Measurements from ENCODE around the gene AGPAT3. TPM values are rescaled to one million over a fixed set of nuclear protein-coding genes. Genes with fewer than 3 reads are reported as not detected.
A peak's percentile ranks its signal among the peaks of the same experiment; 100 is the strongest.

Gene AGPAT3
- total and polyA plus RNA-seq, 7 donors, result 14.4 to 48.5 (median 20.3) TPM

GRCh38 chr21:43867948-43868347 is 2.9 kb downstream of the AGPAT3 start:
- no peak for TF ChIP-seq EP300 (IDR thresholded peaks at IDR 0.05)
- no peak for TF ChIP-seq POLR2A (IDR thresholded peaks at IDR 0.05)
- no peak for TF ChIP-seq CTCF (IDR thresholded peaks at IDR 0.05)
- Histone ChIP-seq H3K4me1 (peaks cover 0 to 45% (median 35%) of the 10 kb centered on the region in 4 donors), H3K27me3 (no peaks in the 10 kb centered on the region), H3K4me3 (no peak overlapping the region), H3K36me3 (no peaks in the 10 kb centered on the region), H3K9me3 (no peaks in the 10 kb centered on the region), H3K27ac (peak overlapping the region in 3 of 4 donors; percentile 95 to 99 (median 98))
- DNase-seq, result no peak
- intact Hi-C loops (cut with DNase I), result loop anchor here (5.0 kb wide), 3 partner anchors 69 to 429 kb away; no protein-coding TSS in a partner anchor
- WGBS, 2 donors, result 17 to 62% methylated on average over 6 of the region's 6 CpGs

- H3K36me3 ChIP-seq, result no peaks in the 10 kb centered on the region
- TF ChIP-seq EP300 (IDR thresholded peaks at IDR 0.05) (no peak), CTCF (IDR thresholded peaks at IDR 0.05) (no peak), POLR2A (IDR thresholded peaks at IDR 0.05) (no peak), POLR2AphosphoS5 (IDR thresholded peaks at IDR 0.05) (no peak)
- H3K27me3 ChIP-seq, result no peaks in the 10 kb centered on the region
- 24 to 73% methylated on average over 6 of the region's 6 CpGs for WGBS, 2 donors
- no peaks in the 10 kb centered on the region for H3K9me3 ChIP-seq
- no peak overlapping the region for H3K4me3 ChIP-seq
- no peak for DNase-seq
- H3K27ac ChIP-seq, result peak overlapping the region in 2 of 4 donors; percentile 95 to 99
- peaks cover 0 to 45% (median 35%) of the 10 kb centered on the region in 4 donors for H3K4me1 ChIP-seq
- intact Hi-C loops (cut with DNase I), result loop anchor here (5.0 kb wide), 3 partner anchors 69 to 429 kb away; no protein-coding TSS in a partner anchor
Observed at GRCh38 chr21:43868461-43868860, 3.4 kb downstream of the AGPAT3 start.

GRCh38 chr21:43869486-43870325 is 4.7 kb downstream of the AGPAT3 start:
- no peak overlapping the region for H3K4me3 ChIP-seq
- intact Hi-C loops (cut with DNase I), result loop anchor here (5.0 kb wide), 3 partner anchors 68 to 428 kb away; no protein-coding TSS in a partner anchor
- TF ChIP-seq EP300 (IDR thresholded peaks at IDR 0.05) (no peak), POLR2AphosphoS5 (IDR thresholded peaks at IDR 0.05) (no peak), CTCF (IDR thresholded peaks at IDR 0.05) (no peak), POLR2A (IDR thresholded peaks at IDR 0.05) (no peak)
- WGBS, 2 donors, result 92 to 94% methylated on average over 21 of the region's 21 CpGs
- H3K27me3 ChIP-seq, result no peaks in the 10 kb centered on the region
- H3K36me3 ChIP-seq, result no peaks in the 10 kb centered on the region
- peaks cover 0 to 45% (median 32%) of the 10 kb centered on the region in 4 donors for H3K4me1 ChIP-seq
- DNase-seq, result no peak
- H3K27ac ChIP-seq, result no peak overlapping the region
- no peaks in the 10 kb centered on the region for H3K9me3 ChIP-seq

GRCh38 chr21:43871487-43871886 is 6.5 kb downstream of the AGPAT3 start:
- Histone ChIP-seq H3K36me3 (no peaks in the 10 kb centered on the region), H3K4me3 (no peak overlapping the region), H3K4me1 (peaks cover 0 to 43% (median 30%) of the 10 kb centered on the region in 4 donors), H3K27me3 (no peaks in the 10 kb centered on the region), H3K27ac (no peak overlapping the region), H3K9me3 (no peaks in the 10 kb centered on the region)
- intact Hi-C loops (cut with DNase I), result no loop called here
- WGBS, 2 donors, result 96% methylated on average over 4 of the region's 4 CpGs
- TF ChIP-seq POLR2A (IDR thresholded peaks at IDR 0.05) (no peak), POLR2AphosphoS5 (IDR thresholded peaks at IDR 0.05) (no peak), CTCF (IDR thresholded peaks at IDR 0.05) (no peak), EP300 (IDR thresholded peaks at IDR 0.05) (no peak)
- DNase-seq, result no peak
